Omental fat pad (tissue), 4 donors: Measurements from ENCODE around the gene TEX2. TPM values are rescaled to one million over a fixed set of nuclear protein-coding genes. Genes with fewer than 3 reads are reported as not detected.
"Not testable (repeated sequence)": the region's sequence is repeated elsewhere in the genome, so short reads cannot be mapped to it uniquely, and the experiment has no call there.

Source experiments
- ATAC-seq: fragments of 150-250 bp; one replicate; pipeline ENCODE4 v1.9.1; 2016; ENCODE audit warnings: mild to moderate bottlenecking, moderate library complexity; ENCODE audit not compliant: low FRiP score
- DNase-seq: peaks from one replicate; pipeline ENCODE4 v3.0.0-alpha.2; 2019; ENCODE audit warnings: low spot score
- CTCF ChIP-seq, 3 donors: fragments of 450-650 bp; IDR thresholded peaks; one replicate each; pipeline ENCODE4 v1.5.1; 2016 to 2017; ENCODE audit warnings: antibody characterized with exemption in 3 of 3, mild to moderate bottlenecking in 3 of 3, moderate library complexity in 2 of 3
- total RNA-seq, 4 donors: library from RNA; depleted of rRNA; stranded (reverse); fragments of >200 nt; gene quantifications; one replicate each; pipeline ENCODE4 v1.1.0, GENCODE V29; 2016

TEX2 gene
- total RNA-seq, 4 donors from 2014 or later = 34.8 to 113 (median 85.2) TPM

- no peak for TF ChIP-seq CTCF (IDR thresholded peaks at IDR 0.05)
- ATAC-seq (peak; percentile 65), DNase-seq (no peak)
Observed at GRCh38 chr17:64240741-64241347, 22.2 kb downstream of the TEX2 start.

GRCh38 chr17:64240261-64240740, 22.8 kb downstream of the TEX2 start:
- no peak for TF ChIP-seq CTCF (IDR thresholded peaks at IDR 0.05)
- ATAC-seq (no peak), DNase-seq (no peak)

GRCh38 chr17:64238449-64238848, 24.6 kb downstream of the TEX2 start:
- ATAC-seq, DNase-seq: not testable (repeated sequence)

- DNase-seq (no peak), ATAC-seq (no peak)
- no peak for TF ChIP-seq CTCF (IDR thresholded peaks at IDR 0.05)
Observed at GRCh38 chr17:64236827-64237403, 26.1 kb downstream of the TEX2 start.

- ATAC-seq (no peak), DNase-seq (no peak)
- TF ChIP-seq CTCF (IDR thresholded peaks at IDR 0.05) = no peak
Observed at GRCh38 chr17:64234961-64235360, 28.1 kb downstream of the TEX2 start.

GRCh38 chr17:64232466-64233262, 30.4 kb downstream of the TEX2 start:
- no peak for DNase-seq
- TF ChIP-seq CTCF (IDR thresholded peaks at IDR 0.05) = no peak
- ATAC-seq = no peak

- DNase-seq = no peak
- no peak for TF ChIP-seq CTCF (IDR thresholded peaks at IDR 0.05)
- no peak for ATAC-seq
Observed at GRCh38 chr17:64231567-64232141, 31.4 kb downstream of the TEX2 start.
